Renal pelvis (tissue), 12 donors: ENCODE results near the gene TPP2. TPM values are rescaled to one million over a fixed set of nuclear protein-coding genes. Genes with fewer than 3 reads are reported as not detected.

Experiments
- DNase-seq: peaks from one replicate; pipeline ENCODE4 v3.0.0-alpha.2; 2013
- long read RNA-seq, 16 experiments: transcript quantifications; one replicate each; lab custom pipeline, GENCODE V29; 2026
- polyA plus RNA-seq, 3 donors: library from polyadenylated mRNA; unstranded; fragments of 120-200 nt; gene quantifications; one replicate each; pipeline ENCODE4 v1.2.1, GENCODE V29; 2013; ENCODE audit not compliant: insufficient read length in 3 of 3

TPP2 gene
- polyA plus RNA-seq, result 10 to 100 TPM; 53.2 to 61.5 (median 59.3) TPM
- long read RNA-seq, donor 1, full-length matches to known transcripts, result 1 of 1 reads
- long read RNA-seq, donor 1, partial matches to known transcripts, result 0 of 1 reads
- long read RNA-seq, donor 1, other reads (novel, unspliced or antisense), result 0 of 1 reads
- long read RNA-seq, donor 2, full-length matches to known transcripts, result 2 of 2 reads
- long read RNA-seq, donor 2, partial matches to known transcripts, result 0 of 2 reads
- long read RNA-seq, donor 2, other reads (novel, unspliced or antisense), result 0 of 2 reads
- long read RNA-seq, donor 3, result 0 reads
- long read RNA-seq, donor 4, full-length matches to known transcripts, result 2 of 21 reads
- long read RNA-seq, donor 4, partial matches to known transcripts, result 19 of 21 reads
- long read RNA-seq, donor 4, other reads (novel, unspliced or antisense), result 0 of 21 reads
- long read RNA-seq, donor 5, partial matches to known transcripts, result 13 of 14 reads
- long read RNA-seq, donor 5, other reads (novel, unspliced or antisense), result 0 of 14 reads
- long read RNA-seq, donor 6, result 0 reads
- long read RNA-seq, donor 7, partial matches to known transcripts, result 0 of 2 reads
- long read RNA-seq, donor 7, other reads (novel, unspliced or antisense), result 0 of 2 reads
- long read RNA-seq, donor 8, partial matches to known transcripts, result 0 of 2 reads
- long read RNA-seq, donor 8, other reads (novel, unspliced or antisense), result 0 of 2 reads
- long read RNA-seq, donor 9, result 0 reads
- long read RNA-seq, donor 10, full-length matches to known transcripts, result 3 of 9 reads
- long read RNA-seq, donor 10, partial matches to known transcripts, result 6 of 9 reads
- long read RNA-seq, donor 10, other reads (novel, unspliced or antisense), result 0 of 9 reads
- long read RNA-seq, donor 11, partial matches to known transcripts, result 0 of 1 reads
- long read RNA-seq, donor 11, other reads (novel, unspliced or antisense), result 0 of 1 reads
- long read RNA-seq, donor 12, full-length matches to known transcripts, result 1 of 1 reads
- long read RNA-seq, donor 12, partial matches to known transcripts, result 0 of 1 reads
- long read RNA-seq, donor 12, other reads (novel, unspliced or antisense), result 0 of 1 reads
- long read RNA-seq, donor 13, partial matches to known transcripts, result 0 of 1 reads
- long read RNA-seq, donor 13, other reads (novel, unspliced or antisense), result 0 of 1 reads
- long read RNA-seq, donor 14, result 0 reads
- long read RNA-seq, donor 15, result 0 reads
- long read RNA-seq, donor 16, full-length matches to known transcripts, result 2 of 2 reads
- long read RNA-seq, donor 16, partial matches to known transcripts, result 0 of 2 reads
- long read RNA-seq, donor 16, other reads (novel, unspliced or antisense), result 0 of 2 reads

- peak; percentile 97 for DNase-seq
These were observed at the start of gene TPP2 for GRCh38 chr13:102596147-102597028. Gene TPP2, plus strand, starts transcription at chr13:102596986. Its CDS starts 53 bp downstream, at chr13:102597039.

GRCh38 chr13:102548811-102549210, 48.0 kb upstream of the TPP2 start:
- DNase-seq, result no peak

DNA sequence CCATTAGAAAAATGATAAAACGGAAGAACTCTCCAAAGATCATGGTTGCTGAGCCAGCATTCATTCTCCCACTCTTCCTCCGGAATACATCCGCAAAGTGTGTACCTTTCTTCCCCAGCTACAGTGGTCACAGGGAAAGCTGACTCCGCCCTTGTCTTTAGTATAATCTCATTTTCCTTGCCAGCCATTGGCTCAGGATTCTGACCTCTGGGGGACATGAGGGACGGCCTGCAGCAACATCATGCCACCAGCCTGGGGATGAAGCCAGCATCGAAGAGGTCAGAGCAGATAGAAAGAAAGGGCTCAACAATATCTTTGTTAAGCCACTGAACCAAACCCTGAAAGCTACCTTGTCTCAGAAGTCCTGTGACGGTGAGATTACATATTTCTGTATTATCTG, 46.3 kb upstream of the TPP2 start:
- DNase-seq, result no peak

DNA sequence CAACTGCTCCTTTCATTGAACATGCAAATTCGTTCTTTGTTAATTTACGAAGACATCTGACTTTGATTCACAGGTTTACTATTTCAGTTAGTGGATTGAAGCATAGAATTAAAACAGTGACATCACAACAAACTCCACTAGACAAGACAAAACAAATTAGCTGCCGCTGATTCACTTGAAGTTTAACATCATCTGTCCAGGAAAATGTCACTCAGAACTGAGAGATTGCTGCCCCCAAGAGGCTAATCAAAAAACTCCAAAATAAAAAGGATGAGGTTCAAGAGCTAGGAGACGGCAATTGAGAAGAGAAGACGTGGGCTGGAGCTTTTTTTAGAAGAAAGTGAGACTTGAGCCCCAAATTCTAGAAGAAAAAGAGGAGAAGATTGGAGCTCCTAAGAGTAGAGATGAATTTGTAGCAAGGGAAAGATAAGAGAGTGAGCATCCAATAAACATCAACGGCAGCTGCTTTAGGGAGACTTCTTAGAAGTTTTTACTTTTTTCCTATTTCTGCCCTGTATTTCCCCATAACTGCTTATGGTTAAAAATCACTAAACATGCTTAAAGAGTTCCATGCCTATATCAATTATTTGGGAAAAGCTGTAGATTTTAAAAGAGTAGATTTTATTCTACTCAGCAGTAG, 40.8 kb upstream of the TPP2 start:
- peak; percentile 44 for DNase-seq

DNA sequence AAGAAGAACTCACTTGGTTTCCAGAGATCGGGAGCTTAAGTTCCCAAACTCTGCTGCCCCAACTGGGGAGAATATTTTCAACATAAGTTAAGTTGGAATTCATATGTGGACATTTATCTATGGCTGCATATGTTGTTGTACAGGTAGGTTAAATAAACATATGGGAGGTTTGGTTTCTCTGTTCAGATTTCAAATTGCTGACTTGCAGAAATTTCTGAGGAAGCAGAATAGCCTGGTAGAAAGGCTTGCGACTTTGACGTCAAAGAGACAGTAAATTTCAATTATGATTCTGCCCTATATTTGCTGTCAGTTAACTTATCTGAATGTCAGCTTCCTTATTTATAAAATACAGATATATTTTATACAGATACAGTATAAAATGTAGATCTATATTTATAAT, 40.0 kb upstream of the TPP2 start:
- no peak for DNase-seq

GRCh38 chr13:102558029-102558428, 38.8 kb upstream of the TPP2 start:
- DNase-seq, result no peak

- DNase-seq, result no peak
These were observed 34.9 kb upstream of the TPP2 start for GRCh38 chr13:102561933-102562332.

- DNase-seq, result no peak
These were observed 33.5 kb upstream of the TPP2 start for GRCh38 chr13:102563267-102563666.

GRCh38 chr13:102564564-102564963, 32.2 kb upstream of the TPP2 start:
- DNase-seq, result no peak

DNA sequence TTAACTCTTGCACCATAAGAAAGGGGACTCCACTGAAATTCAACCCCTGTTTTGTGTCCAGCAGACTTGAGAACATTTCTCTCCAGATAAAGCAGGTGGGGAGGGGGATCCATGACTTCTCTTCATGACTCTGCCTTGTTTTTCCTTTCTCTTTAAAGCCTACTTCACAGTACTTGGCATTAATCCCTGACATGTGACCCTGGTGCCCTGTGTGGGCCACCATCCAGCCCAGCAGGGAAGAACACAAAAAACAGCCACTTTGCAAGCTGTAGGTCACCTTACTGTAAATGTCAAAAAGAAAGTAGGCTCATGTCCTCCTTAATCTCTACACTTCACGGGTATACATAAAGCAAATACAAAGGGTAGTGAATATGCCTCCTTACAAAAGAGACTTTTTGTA, 30.3 kb upstream of the TPP2 start:
- no peak for DNase-seq

DNA sequence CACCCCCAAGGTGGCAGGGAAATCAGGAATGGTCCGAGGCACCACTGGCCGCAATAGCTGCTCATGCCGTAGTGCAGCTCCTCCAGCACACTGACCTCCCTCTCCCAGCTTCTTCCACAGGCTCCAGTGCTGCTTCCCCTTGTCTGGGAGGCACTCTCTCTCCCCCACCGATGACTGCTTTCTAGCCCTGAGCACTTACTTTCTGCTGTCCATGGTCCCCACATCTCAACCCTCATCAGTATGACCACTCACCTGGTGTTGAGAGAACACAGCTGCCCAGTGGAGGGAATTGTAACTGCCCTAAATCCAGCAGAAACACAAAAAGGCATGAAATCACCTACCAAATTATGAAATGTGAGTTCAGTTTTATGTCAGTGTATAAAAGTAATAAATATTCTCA, 28.9 kb upstream of the TPP2 start:
- no peak for DNase-seq

DNA sequence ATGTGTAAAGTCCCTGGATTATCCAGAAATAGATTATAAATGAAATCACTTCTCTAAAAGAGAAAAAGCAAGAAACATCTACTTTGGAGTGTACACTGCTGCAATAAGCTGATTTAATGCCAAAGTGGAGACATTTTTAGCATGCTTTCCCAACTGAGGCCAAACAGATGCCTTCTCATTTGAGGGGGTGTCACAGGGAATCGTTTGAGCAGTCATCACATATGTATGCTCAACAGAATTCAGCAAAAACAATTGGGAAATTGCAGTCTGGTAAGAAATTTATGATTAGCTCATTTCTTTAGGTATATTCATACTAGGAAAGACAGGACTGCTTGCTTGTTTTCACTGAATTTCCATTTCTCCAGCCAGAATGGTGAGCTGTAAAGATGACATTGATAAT, 27.3 kb upstream of the TPP2 start:
- DNase-seq, result no peak

DNA sequence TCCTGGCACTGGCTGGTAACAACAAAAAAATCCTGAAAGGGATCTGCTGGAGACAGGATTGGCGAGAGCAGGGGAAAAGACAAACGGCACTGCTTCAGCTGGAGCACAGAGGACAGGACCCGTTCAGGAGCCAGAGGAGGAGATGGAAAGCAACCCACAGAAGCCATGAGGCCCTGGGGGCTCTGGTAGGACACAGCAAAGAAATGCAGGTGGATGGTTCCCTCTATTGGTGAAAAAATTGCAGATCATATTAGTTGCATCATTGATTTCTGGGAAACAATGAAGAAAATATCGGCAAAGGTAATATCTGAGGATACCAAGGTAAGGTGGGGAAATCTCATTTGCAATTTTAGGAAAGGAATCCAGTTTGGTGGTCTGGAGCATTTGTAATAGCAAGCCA, 25.7 kb upstream of the TPP2 start:
- DNase-seq, result no peak

- DNase-seq, result no peak
These were observed 24.5 kb upstream of the TPP2 start for GRCh38 chr13:102572323-102572722.

DNA sequence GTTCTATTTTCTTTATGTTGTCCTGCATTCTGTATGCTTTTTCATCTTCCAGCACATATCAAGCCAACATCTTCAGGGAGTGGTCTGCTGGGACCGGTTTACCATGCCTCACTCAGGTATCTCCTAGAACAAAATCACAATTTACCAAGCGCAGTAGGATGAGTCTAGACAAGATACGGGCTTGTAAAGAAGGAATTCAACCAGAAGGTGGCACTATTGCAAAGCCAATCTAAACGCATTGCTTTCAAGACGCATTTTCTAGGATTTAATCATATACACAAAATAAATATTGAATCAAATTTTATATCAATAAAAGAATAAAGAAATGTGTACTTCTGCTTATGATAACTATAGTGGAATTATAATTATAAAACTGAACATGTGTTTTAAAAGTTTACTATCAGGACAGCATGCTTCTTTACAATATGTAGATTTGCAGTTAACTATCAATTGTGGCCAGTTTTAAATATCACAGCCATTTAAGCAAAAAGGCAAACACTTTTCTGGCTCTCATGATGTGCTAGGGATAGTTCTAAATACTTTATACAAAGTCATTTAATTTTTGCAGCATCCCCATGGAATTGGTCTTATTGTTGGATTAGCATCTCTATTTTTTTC, 16.1 kb upstream of the TPP2 start:
- DNase-seq, result peak; percentile 60

DNA sequence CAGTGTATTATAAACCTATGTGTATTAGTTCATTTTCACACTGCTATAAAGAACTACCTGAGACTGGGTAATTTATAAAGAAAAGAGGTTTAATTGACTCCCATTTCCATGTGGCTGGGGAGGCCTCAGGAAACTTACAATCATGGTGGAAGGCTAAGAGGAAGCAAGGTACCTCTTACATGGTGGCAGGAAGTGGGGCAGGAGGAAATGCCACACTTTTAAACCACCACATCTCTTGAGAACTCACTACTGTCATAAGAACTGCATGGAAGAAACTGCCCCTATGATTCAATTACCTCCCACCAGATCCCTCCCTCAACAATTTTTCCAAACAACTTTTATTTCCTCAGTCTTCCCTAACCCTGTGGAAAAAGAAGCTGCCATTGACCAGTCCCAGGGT, 14.5 kb upstream of the TPP2 start:
- no peak for DNase-seq

DNA sequence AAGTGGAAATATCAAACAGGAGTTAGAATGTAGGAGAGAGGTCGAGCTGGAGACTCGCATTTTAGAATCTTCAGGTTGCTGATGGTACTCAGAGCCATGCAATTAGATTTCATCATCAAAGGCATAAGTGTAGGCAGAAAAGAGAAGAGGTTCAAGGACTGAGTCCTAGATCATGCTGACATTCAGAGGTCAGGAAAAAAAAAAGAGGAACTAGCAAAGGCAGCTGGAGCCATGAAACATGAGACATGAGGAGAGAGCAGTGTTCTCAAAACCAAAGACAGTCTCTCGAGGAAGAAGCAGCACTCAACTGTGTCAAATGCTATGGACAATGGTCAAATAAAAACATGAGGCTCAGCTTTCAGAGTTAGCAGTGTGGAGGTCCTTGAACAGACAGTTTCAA, 12.4 kb upstream of the TPP2 start:
- peak; percentile 54 for DNase-seq

DNA sequence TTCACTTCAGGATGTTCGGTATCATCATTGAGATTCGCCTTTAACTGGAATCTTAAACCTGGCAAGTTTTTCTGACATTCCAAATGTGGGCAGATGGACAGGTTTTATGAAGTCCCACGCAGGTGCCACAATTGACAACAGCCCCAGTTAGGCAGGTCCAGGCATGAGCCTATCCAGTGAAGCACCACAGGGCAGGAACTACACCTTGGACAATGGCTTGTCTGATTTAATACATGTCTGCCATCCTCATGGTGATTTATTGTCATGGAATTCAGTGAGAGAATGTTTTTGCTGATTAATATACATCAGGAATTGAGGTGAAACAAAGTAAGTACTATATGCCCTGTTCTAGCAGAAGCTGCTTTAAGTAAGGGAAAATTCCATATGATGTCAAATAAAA, 10.2 kb upstream of the TPP2 start:
- DNase-seq, result no peak

DNA sequence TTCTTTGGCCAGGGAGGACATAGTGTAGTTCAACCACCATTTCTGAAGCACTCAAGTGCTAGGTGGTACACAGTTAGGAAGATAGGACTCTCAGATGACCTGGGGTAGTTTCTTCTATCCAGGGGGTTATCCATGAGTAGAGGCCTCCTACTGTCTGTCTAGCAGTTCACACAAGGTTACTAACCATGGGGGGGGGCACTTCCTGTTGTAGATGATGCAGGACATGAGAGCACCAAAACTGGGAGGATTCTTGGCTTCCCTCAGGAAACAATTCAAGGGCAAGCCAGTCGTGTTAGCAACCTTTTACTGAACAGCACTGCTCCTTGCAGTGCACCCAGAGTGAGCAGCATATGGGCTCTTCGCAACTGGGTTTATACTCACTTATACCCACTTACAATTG, 8.9 kb upstream of the TPP2 start:
- no peak for DNase-seq

DNA sequence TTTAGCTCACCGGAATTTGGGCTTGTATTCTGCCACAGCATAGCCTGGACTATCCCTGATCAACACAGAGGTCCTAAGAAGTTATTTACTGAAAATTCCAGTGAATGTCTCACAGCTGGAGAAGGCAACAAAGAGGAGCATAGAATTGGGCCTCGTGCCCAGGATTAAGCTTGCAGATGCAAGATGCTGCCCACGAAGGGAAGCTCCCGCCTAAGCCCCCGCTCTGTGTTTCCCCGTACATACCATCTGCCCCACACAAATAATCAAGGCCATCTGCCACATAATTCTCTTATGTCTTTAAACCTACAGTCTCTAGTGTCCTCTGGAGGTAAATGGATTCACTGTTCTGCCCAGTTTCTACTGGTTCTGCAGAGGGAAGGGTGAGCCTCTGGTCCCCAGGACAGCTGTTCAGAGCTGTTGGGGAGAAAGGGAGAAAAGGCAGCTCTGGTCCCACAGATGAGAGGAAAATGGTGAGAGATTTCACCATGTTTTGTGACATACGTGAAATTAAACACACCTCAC, 7.4 kb upstream of the TPP2 start:
- no peak for DNase-seq
